ENCODE data around the gene DZIP3.

DNA sequence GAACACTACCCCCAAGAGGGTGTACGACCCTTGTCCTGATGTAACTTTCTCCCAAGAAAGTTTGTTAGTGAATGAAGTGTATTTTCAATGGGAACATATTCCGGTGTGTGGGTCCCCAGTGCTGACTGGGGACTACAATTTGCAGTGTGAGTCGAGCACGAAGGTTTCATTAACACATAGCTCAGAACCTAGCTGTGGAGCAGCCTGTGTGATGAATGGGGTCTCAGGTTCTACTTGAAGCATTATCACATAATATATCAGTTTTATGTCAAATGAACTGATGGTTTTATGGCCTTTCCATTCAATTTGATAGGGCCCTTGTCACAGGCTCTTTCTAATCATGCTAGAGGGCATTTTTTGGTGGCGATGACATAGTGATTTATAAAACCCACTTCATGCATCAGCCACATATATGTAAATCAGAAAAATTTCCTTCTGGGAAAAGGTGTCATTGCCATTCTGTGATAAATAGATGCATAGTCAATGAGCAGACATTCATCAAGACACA lies 123.5 kb downstream of the DZIP3 start:
- TF ChIP-seq, protein P1, sequence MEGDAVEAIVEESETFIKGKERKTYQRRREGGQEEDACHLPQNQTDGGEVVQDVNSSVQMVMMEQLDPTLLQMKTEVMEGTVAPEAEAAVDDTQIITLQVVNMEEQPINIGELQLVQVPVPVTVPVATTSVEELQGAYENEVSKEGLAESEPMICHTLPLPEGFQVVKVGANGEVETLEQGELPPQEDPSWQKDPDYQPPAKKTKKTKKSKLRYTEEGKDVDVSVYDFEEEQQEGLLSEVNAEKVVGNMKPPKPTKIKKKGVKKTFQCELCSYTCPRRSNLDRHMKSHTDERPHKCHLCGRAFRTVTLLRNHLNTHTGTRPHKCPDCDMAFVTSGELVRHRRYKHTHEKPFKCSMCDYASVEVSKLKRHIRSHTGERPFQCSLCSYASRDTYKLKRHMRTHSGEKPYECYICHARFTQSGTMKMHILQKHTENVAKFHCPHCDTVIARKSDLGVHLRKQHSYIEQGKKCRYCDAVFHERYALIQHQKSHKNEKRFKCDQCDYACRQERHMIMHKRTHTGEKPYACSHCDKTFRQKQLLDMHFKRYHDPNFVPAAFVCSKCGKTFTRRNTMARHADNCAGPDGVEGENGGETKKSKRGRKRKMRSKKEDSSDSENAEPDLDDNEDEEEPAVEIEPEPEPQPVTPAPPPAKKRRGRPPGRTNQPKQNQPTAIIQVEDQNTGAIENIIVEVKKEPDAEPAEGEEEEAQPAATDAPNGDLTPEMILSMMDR (IDR thresholded peaks at IDR 0.05), result no peak
- TF ChIP-seq POLR2A (IDR thresholded peaks at IDR 0.05), result no peak

Data from body of pancreas (tissue), 4 donors.